ENCODE data around the gene PTPRU.

DNA sequence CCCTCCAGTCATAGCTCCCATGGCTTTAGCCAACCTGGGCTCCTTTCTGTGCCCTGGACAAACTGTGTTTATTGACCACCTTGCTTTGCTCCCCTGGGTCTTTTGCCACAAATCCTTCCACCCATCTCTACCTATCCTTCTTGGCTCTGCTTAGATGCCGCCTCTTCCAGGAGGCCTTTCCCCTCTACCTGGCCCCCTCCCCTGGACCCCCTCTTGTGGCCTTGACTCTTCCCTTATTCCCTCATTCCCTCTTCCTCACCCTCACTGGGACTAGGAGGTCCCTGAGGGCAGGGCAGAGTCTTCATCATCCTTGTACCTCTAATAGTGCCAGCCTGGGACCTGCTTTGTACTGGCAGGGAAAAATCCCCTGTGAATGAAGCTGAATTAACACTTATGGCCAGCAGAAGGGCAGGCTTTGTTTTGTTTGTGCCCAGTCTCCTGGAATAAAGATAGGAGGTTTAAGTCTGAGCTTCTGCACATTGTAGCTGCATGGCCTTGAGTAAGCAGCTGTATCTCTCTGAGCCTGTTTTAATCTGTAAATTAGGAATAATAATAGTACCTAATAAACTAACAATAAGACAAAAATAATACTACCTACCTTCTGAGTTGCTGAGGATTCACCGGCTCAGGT is 13.7 kb downstream of the PTPRU start:
- TF ChIP-seq ZC3H10 (CRISPR knock-in tag; IDR thresholded peaks at IDR 0.05) (no peak), PATZ1 (CRISPR knock-in tag; IDR thresholded peaks at IDR 0.05; ENCODE audit: borderline replicate concordance) (no peak), CREB5 (CRISPR knock-in tag; IDR thresholded peaks at IDR 0.05; ENCODE audit: low read depth) (no peak)
- TF ChIP-seq, protein P1, sequence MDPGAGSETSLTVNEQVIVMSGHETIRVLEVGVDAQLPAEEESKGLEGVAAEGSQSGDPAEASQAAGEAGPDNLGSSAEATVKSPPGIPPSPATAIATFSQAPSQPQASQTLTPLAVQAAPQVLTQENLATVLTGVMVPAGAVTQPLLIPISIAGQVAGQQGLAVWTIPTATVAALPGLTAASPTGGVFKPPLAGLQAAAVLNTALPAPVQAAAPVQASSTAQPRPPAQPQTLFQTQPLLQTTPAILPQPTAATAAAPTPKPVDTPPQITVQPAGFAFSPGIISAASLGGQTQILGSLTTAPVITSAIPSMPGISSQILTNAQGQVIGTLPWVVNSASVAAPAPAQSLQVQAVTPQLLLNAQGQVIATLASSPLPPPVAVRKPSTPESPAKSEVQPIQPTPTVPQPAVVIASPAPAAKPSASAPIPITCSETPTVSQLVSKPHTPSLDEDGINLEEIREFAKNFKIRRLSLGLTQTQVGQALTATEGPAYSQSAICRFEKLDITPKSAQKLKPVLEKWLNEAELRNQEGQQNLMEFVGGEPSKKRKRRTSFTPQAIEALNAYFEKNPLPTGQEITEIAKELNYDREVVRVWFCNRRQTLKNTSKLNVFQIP (CRISPR knock-in tag; IDR thresholded peaks at IDR 0.05; ENCODE audit: borderline replicate concordance, low read depth) = no peak

Measured in SK-N-SH treated with all-trans-retinoic acid at 6 μM for 48 hours (cell line).